ENCODE data around the gene NAALADL1. TPM values are rescaled to one million over a fixed set of nuclear protein-coding genes. Genes with fewer than 3 reads are reported as not detected.

Gene NAALADL1
- total RNA-seq, 4 donors from 2014 or later = 18.6 to 38.9 (median 29.1) TPM

- H3K9me3 ChIP-seq = no peaks in the 10 kb centered on the region
- peaks cover 0 to 33% (median 12%) of the 10 kb centered on the region in 4 donors for H3K4me1 ChIP-seq
- DNase-seq (ENCODE audit: low spot score in 2 of 2) = no peak
- peak overlapping the region in 2 of 4 donors; percentile 92 to 93 for H3K27ac ChIP-seq
- H3K27me3 ChIP-seq = no peaks in the 10 kb centered on the region
- WGBS, 2 donors = 78 to 80% methylated on average over 22 of the region's 22 CpGs
- H3K4me3 ChIP-seq = peak overlapping the region; percentile 90 to 94 (median 92)
- peaks cover 0 to 11% (median 0%) of the 10 kb centered on the region in 3 donors for H3K36me3 ChIP-seq
- TF ChIP-seq CTCF (IDR thresholded peaks at IDR 0.05) (no peak), EP300 (IDR thresholded peaks at IDR 0.05) (no peak)
These were observed 37.1 kb upstream of the NAALADL1 start for GRCh38 chr11:65095427-65095826.

GRCh38 chr11:65090628-65091027, 32.3 kb upstream of the NAALADL1 start:
- Histone ChIP-seq H3K9me3 (no peaks in the 10 kb centered on the region), H3K4me3 (no peak overlapping the region), H3K36me3 (peaks cover 0 to 45% (median 5%) of the 10 kb centered on the region in 3 donors), H3K27me3 (no peaks in the 10 kb centered on the region), H3K4me1 (peaks cover 0 to 7% (median under 1%) of the 10 kb centered on the region in 4 donors), H3K27ac (no peak overlapping the region)
- 93 to 94% methylated on average over 4 of the region's 4 CpGs for WGBS, 2 donors
- no peak for TF ChIP-seq EP300 (IDR thresholded peaks at IDR 0.05)
- no peak for TF ChIP-seq CTCF (IDR thresholded peaks at IDR 0.05)
- no peak for TF ChIP-seq POLR2A (IDR thresholded peaks at IDR 0.05)
- no peak for DNase-seq (ENCODE audit: low spot score in 2 of 2)

- H3K9me3 ChIP-seq = no peaks in the 10 kb centered on the region
- peaks cover 0 to 51% (median 5%) of the 10 kb centered on the region in 3 donors for H3K36me3 ChIP-seq
- no peak for DNase-seq (ENCODE audit: low spot score in 2 of 2)
- H3K27me3 ChIP-seq = no peaks in the 10 kb centered on the region
- no peak overlapping the region for H3K4me3 ChIP-seq
- H3K4me1 ChIP-seq = peaks cover 0 to 14% (median 10%) of the 10 kb centered on the region in 4 donors
- no peak overlapping the region for H3K27ac ChIP-seq
- WGBS, 2 donors = 95 to 100% methylated on average over 4 of the region's 4 CpGs
- no peak for TF ChIP-seq POLR2A (IDR thresholded peaks at IDR 0.05)
- TF ChIP-seq EP300 (IDR thresholded peaks at IDR 0.05) = no peak
- TF ChIP-seq CTCF (IDR thresholded peaks at IDR 0.05) = no peak
These were observed 31.3 kb upstream of the NAALADL1 start for GRCh38 chr11:65089621-65090020.

- H3K36me3 ChIP-seq = peaks cover 0 to 51% (median 5%) of the 10 kb centered on the region in 3 donors
- H3K9me3 ChIP-seq = no peaks in the 10 kb centered on the region
- no peaks in the 10 kb centered on the region for H3K27me3 ChIP-seq
- DNase-seq (ENCODE audit: low spot score in 2 of 2) = no peak
- H3K4me3 ChIP-seq = no peak overlapping the region
- no peak for TF ChIP-seq POLR2A (IDR thresholded peaks at IDR 0.05)
- no peak for TF ChIP-seq EP300 (IDR thresholded peaks at IDR 0.05)
- no peak for TF ChIP-seq CTCF (IDR thresholded peaks at IDR 0.05)
- no peak overlapping the region for H3K27ac ChIP-seq
- H3K4me1 ChIP-seq = peaks cover 0 to 26% (median 19%) of the 10 kb centered on the region in 4 donors
- WGBS, 2 donors = 84 to 95% methylated on average over 12 to 13 of the region's 15 CpGs
These were observed 29.5 kb upstream of the NAALADL1 start for GRCh38 chr11:65087827-65088226.

GRCh38 chr11:65087216-65087615, 28.9 kb upstream of the NAALADL1 start:
- no peak for TF ChIP-seq EP300 (IDR thresholded peaks at IDR 0.05)
- TF ChIP-seq CTCF (IDR thresholded peaks at IDR 0.05) = no peak
- TF ChIP-seq POLR2A (IDR thresholded peaks at IDR 0.05) = no peak
- Histone ChIP-seq H3K27ac (no peak overlapping the region), H3K9me3 (no peaks in the 10 kb centered on the region), H3K36me3 (peaks cover 0 to 51% (median 5%) of the 10 kb centered on the region in 3 donors), H3K4me1 (peaks cover 0 to 26% (median 19%) of the 10 kb centered on the region in 4 donors), H3K4me3 (no peak overlapping the region), H3K27me3 (no peaks in the 10 kb centered on the region)
- DNase-seq (ENCODE audit: low spot score in 2 of 2) = no peak
- 84 to 89% methylated on average over 11 of the region's 11 CpGs for WGBS, 2 donors
